GM12878 (cell line): ENCODE data around the gene WSCD2. TPM values are rescaled to one million over a fixed set of nuclear protein-coding genes. Genes with fewer than 3 reads are reported as not detected.
A peak's percentile ranks its signal among the peaks of the same experiment; 100 is the strongest.

ENCODE experiments used
- ATAC-seq: fragments of 200-7000 bp; cut with Tn5 transposase; 3 replicates; pipeline ENCODE4 v1.9.1; 2020; ENCODE audit warnings: mild to moderate bottlenecking, moderate library complexity
- BruUV-seq: library from RNA; stranded (reverse); fragments of 400-500 nt; replicated peaks from 2 replicates; lab custom pipeline; 2021; lab: Mats Ljungman, UMichigan
- CTCF ChIA-PET: fragments of 300-600 bp; sonication (Branson Sonifier 250); formaldehyde crosslinking; extraction: SDS; loops from one replicate; lab custom pipeline; 2021; ENCODE audit warnings: inconsistent platforms; lab: Yijun Ruan, JAX
- POLR2A ChIA-PET: fragments of 350-600 bp; formaldehyde crosslinking; extraction: SDS; loops from one replicate; lab custom pipeline; 2021; ENCODE audit warnings: inconsistent platforms; lab: Charles Lee
- RAD21 ChIA-PET: fragments of 300-600 bp; sonication (Branson Sonifier 250); formaldehyde crosslinking; loops from one replicate; lab custom pipeline; 2023; ENCODE audit warnings: antibody characterized with exemption; ENCODE audit not compliant: unreplicated experiment; lab: Charles Lee
- SMC1A ChIA-PET: fragments of 300-600 bp; sonication (Branson Sonifier 250); formaldehyde crosslinking; loops from one replicate; lab custom pipeline; 2023; ENCODE audit not compliant: unreplicated experiment, uncharacterized antibody; lab: Charles Lee
- DNase-seq: peaks from one replicate; pipeline ENCODE4 v3.0.0-alpha.2; 2011; ENCODE audit warnings: low read depth, low spot score
- FAIRE-seq: peaks from 3 replicates; lab custom pipeline; 2011; peaks lifted over from hg19 to GRCh38; lab: Jason Lieb, UNC
- H2AFZ ChIP-seq: 2 replicates; pipeline ENCODE4 v1.6.0; 2011; ENCODE audit warnings: low read depth, low read length, control low read depth; ENCODE audit not compliant: control insufficient read depth
- H3K27ac ChIP-seq: 2 replicates; pipeline ENCODE4 v1.5.1; 2011; ENCODE audit warnings: control low read depth; ENCODE audit not compliant: control insufficient read depth, insufficient read depth
- H3K27me3 ChIP-seq, 2 experiments: replicated peaks in 1 of 2; 2 replicates each; pipeline versions ENCODE4 v1.6.0 to v1.6.1; 2011; ENCODE audit warnings: low read length in 1 of 2; ENCODE audit not compliant: control insufficient read depth in 2 of 2, insufficient read depth in 2 of 2
- H3K36me3 ChIP-seq, 2 experiments: 2 replicates each; pipeline ENCODE4 v1.5.1; 2011; ENCODE audit warnings: low read length in 1 of 2; ENCODE audit not compliant: control insufficient read depth in 2 of 2, insufficient read depth in 2 of 2
- H3K4me1 ChIP-seq: 2 replicates; pipeline ENCODE4 v1.6.1; 2011; ENCODE audit warnings: mild to moderate bottlenecking, low read length, moderate library complexity, mixed read lengths; ENCODE audit not compliant: control insufficient read depth, insufficient read depth
- H3K4me2 ChIP-seq: 2 replicates; pipeline ENCODE4 v1.6.0; 2011; ENCODE audit warnings: control low read depth; ENCODE audit not compliant: control insufficient read depth, insufficient read depth
- H3K4me3 ChIP-seq: fragments of 200-600 bp; sonication (generic); 2 replicates; pipeline ENCODE4 v1.5.1; 2016
- H3K79me2 ChIP-seq: 2 replicates; pipeline ENCODE4 v1.6.0; 2011; ENCODE audit warnings: low read length; ENCODE audit not compliant: control insufficient read depth, insufficient read depth
- H3K9ac ChIP-seq: 2 replicates; pipeline ENCODE4 v1.8.0; 2011; ENCODE audit warnings: low read length, control low read depth, mixed read lengths; ENCODE audit not compliant: control insufficient read depth, insufficient read depth
- H3K9me3 ChIP-seq: replicated peaks from 3 replicates; pipeline ENCODE4 v1.5.1; 2011; ENCODE audit warnings: mild to moderate bottlenecking, low read length; ENCODE audit not compliant: control insufficient read depth, insufficient read depth
- H4K20me1 ChIP-seq: 2 replicates; pipeline ENCODE4 v1.6.0; 2011; ENCODE audit not compliant: control insufficient read depth, insufficient read depth
- CBX5 ChIP-seq: sonication (generic); IDR thresholded peaks from 2 replicates; pipeline ENCODE4 v1.6.1; 2016; ENCODE audit warnings: low read depth, moderate library complexity, mild to moderate bottlenecking, inconsistent platforms
- CHD4 ChIP-seq: fragments of 200-600 bp; sonication (generic); IDR thresholded peaks from 2 replicates; pipeline ENCODE4 v1.6.1; 2016; ENCODE audit warnings: mild to moderate bottlenecking
- IKZF1 ChIP-seq: fragments of 450-650 bp; conservative IDR thresholded peaks from 2 replicates; pipeline ENCODE4 v1.6.1; 2017; ENCODE audit warnings: antibody characterized with exemption, mild to moderate bottlenecking
- IRF4 ChIP-seq: IDR thresholded peaks from 2 replicates; pipeline ENCODE4 v1.6.1; 2011; ENCODE audit warnings: low read depth, low read length
- KDM1A ChIP-seq: fragments of 200-600 bp; sonication (generic); IDR thresholded peaks from 2 replicates; pipeline ENCODE4 v1.6.1; 2016; ENCODE audit warnings: borderline replicate concordance
- RFX5 ChIP-seq: IDR thresholded peaks from 2 replicates; pipeline ENCODE4 v1.6.1; 2011; ENCODE audit warnings: low read depth, low read length, improper control_type of control experiment
- SIN3A ChIP-seq: IDR thresholded peaks from 2 replicates; pipeline ENCODE4 v1.6.1; 2012; ENCODE audit warnings: low read depth, low read length, improper control_type of control experiment
- ZNF24 ChIP-seq: fragments of 450-650 bp; IDR thresholded peaks from 2 replicates; pipeline ENCODE4 v1.6.1; 2017; ENCODE audit warnings: antibody characterized with exemption, mild to moderate bottlenecking
- ZNF622 ChIP-seq: fragments of 450-650 bp; IDR thresholded peaks from 2 replicates; pipeline ENCODE4 v1.6.1; 2017; ENCODE audit warnings: mild to moderate bottlenecking, inconsistent platforms
- WGBS: methylation state at CpG from one replicate; pipeline ENCODE4 v1.1.6; 2016; ENCODE audit warnings: low lambda C conversion rate; ENCODE audit not compliant: insufficient replicate concordance, insufficient coverage; ENCODE audit errors: missing lambda C conversion rate; 5-methylcytosine and 5-hydroxymethylcytosine counted together
- in situ Hi-C: fragments of 300-500 bp; cut with MboI; formaldehyde crosslinking; loops from 9 replicates; pipeline ENCODE4 v1.14.3; 2018; ENCODE audit warnings: mixed read lengths
- intact Hi-C: fragments of 100-400 bp; cut with micrococcal nuclease; formaldehyde crosslinking; loops from one replicate; pipeline ENCODE4 v1.14.2; 2022; ENCODE audit not compliant: unreplicated experiment
- polyA plus RNA-seq, 11 experiments: library from polyadenylated mRNA; depleted of rRNA in 4 of 11; unstranded in 6 of 11; stranded (reverse) in 5 of 11; fragments of >200 nt; fragmentation: Nextera tagmentation in 4 of 11; fragmentation: Illumina TruSeq in 1 of 11; extraction: Ambion mirVana in 4 of 11; extraction: Trizol in 1 of 11; gene quantifications; 1 replicate in 1 of 11; 2 replicates in 10 of 11; pipeline versions ENCODE4 v1.2.1 to v1.2.3, GENCODE V29; 2011 to 2016; ENCODE audit warnings: inconsistent platforms in 2 of 11, missing spikeins in 2 of 11, low read depth in 1 of 11
- total RNA-seq, 4 experiments: library from RNA; depleted of rRNA in 3 of 4; stranded (reverse); fragments of >200 nt in 3 of 4; fragmentation: Illumina TruSeq in 1 of 4; extraction: Trizol in 1 of 4; gene quantifications; 2 replicates each; pipeline versions ENCODE4 v1.2.1 to v1.2.3, GENCODE V29; 2013 to 2021
- TF ChIP-seq, protein P1 (sequence below): IDR thresholded peaks from 2 replicates; pipeline ENCODE4 v1.6.1; 2011; ENCODE audit warnings: low read depth, low read length, improper control_type of control experiment, borderline replicate concordance

WSCD2 gene
- total and polyA plus RNA-seq, 10 of the 15 experiments (the other 5 are each of a cell fraction or from before 2014, with no cell fraction given): 0.41 TPM; not detected in 9

DNA sequence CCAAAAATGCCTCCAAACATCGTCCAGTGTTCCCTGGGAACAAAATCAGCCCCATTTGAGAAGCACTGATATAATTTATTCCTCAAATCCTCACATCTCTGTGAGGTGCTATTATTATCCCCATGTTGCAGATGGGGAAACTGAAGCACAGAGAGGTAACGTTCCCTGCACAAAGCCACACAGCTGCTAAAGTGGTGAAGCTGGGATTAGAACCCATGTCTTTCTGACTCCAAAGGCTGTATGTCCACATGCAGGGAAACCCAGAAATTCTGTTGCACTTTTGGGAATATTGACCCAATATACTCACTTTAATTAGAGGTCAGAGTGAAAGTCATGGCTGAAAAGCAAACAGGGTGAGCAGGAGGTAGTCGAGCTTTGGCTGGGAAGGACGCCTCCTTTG is 19.1 kb upstream of the WSCD2 start:
- H3K4me3 ChIP-seq: no peak overlapping the region
- no peaks in the 10 kb centered on the region for H3K4me1 ChIP-seq
- ChIA-PET RAD21 (no interaction called here), POLR2A (no interaction called here)
- ATAC-seq: no peak
- BruUV-seq: no TSS peak
- H3K4me2 ChIP-seq: no peak overlapping the region
- H3K27ac ChIP-seq: no peak overlapping the region
- no peaks in the 10 kb centered on the region for H3K27me3 ChIP-seq
- no peaks in the 10 kb centered on the region for H3K9me3 ChIP-seq
- TF ChIP-seq SIN3A (no peak), ZNF622 (no peak), IKZF1 (no peak), KDM1A (no peak), CBX5 (no peak), ZNF24 (no peak), IRF4 (no peak), RFX5 (no peak)
- TF ChIP-seq, protein P1, sequence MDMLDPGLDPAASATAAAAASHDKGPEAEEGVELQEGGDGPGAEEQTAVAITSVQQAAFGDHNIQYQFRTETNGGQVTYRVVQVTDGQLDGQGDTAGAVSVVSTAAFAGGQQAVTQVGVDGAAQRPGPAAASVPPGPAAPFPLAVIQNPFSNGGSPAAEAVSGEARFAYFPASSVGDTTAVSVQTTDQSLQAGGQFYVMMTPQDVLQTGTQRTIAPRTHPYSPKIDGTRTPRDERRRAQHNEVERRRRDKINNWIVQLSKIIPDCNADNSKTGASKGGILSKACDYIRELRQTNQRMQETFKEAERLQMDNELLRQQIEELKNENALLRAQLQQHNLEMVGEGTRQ: no peak
- TF ChIP-seq, all 136 proteins: peak for 0
- intact Hi-C loops: loop anchor here (10.0 kb wide), 1 partner anchor 345 kb away; no protein-coding TSS in a partner anchor
- H2AFZ ChIP-seq: no peak overlapping the region
- H4K20me1 ChIP-seq: no peaks in the 10 kb centered on the region
- no peak for FAIRE-seq
- in situ Hi-C loops: no loop called here
- ChIA-PET CTCF (no interaction called here), SMC1A (no interaction called here)
- no peak for DNase-seq
- H3K36me3 ChIP-seq: no peaks in the 10 kb centered on the region
- H3K9ac ChIP-seq: no peak overlapping the region
- no peaks in the 10 kb centered on the region for H3K79me2 ChIP-seq
- 10% methylated on average over 4 of the region's 4 CpGs for WGBS

DNA sequence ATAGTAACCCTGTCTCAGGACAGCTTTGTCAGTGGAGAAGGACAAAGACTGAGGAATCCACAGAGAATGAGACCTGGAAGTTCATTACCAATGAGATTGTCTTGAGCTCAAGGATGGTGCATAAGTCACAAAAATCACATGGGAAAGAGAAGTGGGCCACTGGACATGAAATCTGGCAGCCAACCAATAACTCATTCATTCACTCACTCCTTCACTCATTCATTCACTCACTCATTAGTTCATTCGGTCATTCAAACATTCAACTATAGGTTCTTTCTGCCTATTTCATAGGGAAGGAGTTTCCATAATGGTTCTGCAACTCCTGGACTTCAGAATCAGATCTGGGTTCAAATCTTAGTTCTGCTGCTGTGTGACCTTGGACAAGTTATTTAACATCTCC is 18.2 kb upstream of the WSCD2 start:
- no peak for DNase-seq
- Histone ChIP-seq H3K79me2 (no peaks in the 10 kb centered on the region), H3K4me2 (no peak overlapping the region), H3K4me1 (no peaks in the 10 kb centered on the region), H3K9ac (no peak overlapping the region), H3K9me3 (no peaks in the 10 kb centered on the region), H3K27me3 (no peaks in the 10 kb centered on the region), H3K27ac (no peak overlapping the region), H4K20me1 (no peaks in the 10 kb centered on the region), H2AFZ (no peak overlapping the region), H3K4me3 (no peak overlapping the region), H3K36me3 (no peaks in the 10 kb centered on the region)
- ATAC-seq: no peak
- ChIA-PET CTCF (no interaction called here), POLR2A (no interaction called here), SMC1A (no interaction called here), RAD21 (no interaction called here)
- no TSS peak for BruUV-seq
- peak; percentile 68 for TF ChIP-seq ZNF24
- TF ChIP-seq CHD4: no peak
- in situ Hi-C loops: no loop called here
- WGBS: 53% methylated on average over 1 of the region's 1 CpG
- intact Hi-C loops: no loop called here
- FAIRE-seq: no peak
